ENCODE data around the gene PIPOX. TPM values are rescaled to one million over a fixed set of nuclear protein-coding genes. Genes with fewer than 3 reads are reported as not detected.

PIPOX gene
- total RNA-seq, 1 donor from 2014 or later = 4.1 TPM

DNA sequence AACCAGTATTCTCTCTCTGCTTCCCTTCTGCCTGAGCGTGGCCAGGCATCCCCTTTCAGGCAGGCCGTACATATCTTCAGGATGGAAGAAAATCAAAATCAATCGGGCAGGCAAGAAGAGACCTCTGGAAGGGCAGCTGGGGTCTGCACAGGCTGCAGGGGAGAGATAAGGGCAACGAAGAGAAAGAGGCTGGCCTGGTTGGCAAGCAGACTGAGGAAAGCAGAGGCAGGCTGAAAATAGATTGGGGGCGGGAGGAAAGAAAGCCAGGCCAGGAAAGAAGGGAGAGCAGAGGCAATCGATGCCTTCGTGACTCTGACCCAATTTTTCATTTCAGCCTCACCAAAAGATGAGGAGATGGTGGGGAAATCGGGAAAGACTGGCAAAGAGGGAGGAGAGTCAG, 18.1 kb downstream of the PIPOX start:
- Mint-ChIP-seq H3K27me3 (ENCODE audit: low read depth) (peaks cover 28% of the 10 kb centered on the region), H3K9me3 (no peaks in the 10 kb centered on the region), H3K36me3 (no peaks in the 10 kb centered on the region), H3K4me3 (no peak overlapping the region), H3K27ac (peak overlapping the region; percentile 68), H3K4me1 (peaks cover 16% of the 10 kb centered on the region)
- TF ChIP-seq, protein P1, sequence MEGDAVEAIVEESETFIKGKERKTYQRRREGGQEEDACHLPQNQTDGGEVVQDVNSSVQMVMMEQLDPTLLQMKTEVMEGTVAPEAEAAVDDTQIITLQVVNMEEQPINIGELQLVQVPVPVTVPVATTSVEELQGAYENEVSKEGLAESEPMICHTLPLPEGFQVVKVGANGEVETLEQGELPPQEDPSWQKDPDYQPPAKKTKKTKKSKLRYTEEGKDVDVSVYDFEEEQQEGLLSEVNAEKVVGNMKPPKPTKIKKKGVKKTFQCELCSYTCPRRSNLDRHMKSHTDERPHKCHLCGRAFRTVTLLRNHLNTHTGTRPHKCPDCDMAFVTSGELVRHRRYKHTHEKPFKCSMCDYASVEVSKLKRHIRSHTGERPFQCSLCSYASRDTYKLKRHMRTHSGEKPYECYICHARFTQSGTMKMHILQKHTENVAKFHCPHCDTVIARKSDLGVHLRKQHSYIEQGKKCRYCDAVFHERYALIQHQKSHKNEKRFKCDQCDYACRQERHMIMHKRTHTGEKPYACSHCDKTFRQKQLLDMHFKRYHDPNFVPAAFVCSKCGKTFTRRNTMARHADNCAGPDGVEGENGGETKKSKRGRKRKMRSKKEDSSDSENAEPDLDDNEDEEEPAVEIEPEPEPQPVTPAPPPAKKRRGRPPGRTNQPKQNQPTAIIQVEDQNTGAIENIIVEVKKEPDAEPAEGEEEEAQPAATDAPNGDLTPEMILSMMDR (IDR thresholded peaks at IDR 0.05; ENCODE audit: unreplicated experiment) = no peak
- DNase-seq (ENCODE audit: low spot score in 2 of 2, unreplicated experiment in 2 of 2) = no peak

DNA sequence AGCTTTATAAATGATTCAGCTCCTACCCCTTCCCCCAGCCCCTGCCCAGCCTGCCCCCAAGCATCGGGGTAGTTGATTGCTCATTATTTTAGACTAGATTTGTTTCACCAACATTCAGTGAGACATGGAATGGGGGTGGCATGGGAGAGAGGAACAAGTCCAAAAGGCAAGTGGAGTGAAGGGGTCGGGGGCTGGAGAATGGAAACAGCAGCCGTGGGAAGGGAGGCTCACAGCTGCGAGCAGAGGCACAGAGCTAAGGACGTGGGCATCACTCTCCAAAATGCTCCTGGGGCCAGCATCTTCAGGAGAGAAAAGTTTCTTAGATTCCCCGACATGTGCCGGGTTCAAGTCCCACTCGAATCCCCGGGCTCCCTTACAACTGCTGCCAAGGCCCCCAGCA, 19.3 kb downstream of the PIPOX start:
- Mint-ChIP-seq H3K4me3 (no peak overlapping the region), H3K27ac (no peak overlapping the region), H3K4me1 (peaks cover 16% of the 10 kb centered on the region), H3K9me3 (no peaks in the 10 kb centered on the region), H3K27me3 (ENCODE audit: low read depth) (peaks cover 27% of the 10 kb centered on the region), H3K36me3 (no peaks in the 10 kb centered on the region)
- TF ChIP-seq, protein P1 (IDR thresholded peaks at IDR 0.05; ENCODE audit: unreplicated experiment) = no peak
- DNase-seq (ENCODE audit: low spot score in 2 of 2, unreplicated experiment in 2 of 2) = no peak

DNA sequence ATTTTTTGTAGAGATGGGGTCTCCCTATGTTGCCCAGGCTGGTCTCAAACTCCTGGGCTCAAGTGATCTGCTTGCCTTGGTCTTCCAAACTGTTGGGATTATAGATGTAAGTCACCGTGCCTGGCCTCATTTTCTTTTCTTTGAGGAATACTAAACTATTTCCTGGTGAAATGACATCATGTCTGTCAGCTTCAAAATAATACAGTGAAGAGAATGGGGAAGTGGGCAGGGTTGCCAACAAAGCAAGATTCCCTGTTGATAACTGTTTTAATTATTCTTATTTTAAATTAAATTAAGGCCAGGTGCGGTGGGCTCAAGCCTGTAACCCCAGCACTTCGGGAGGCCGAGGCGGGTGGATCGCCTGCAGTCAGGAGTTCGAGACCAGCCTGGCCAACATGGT, 21.1 kb downstream of the PIPOX start:
- no peak for DNase-seq (ENCODE audit: low spot score in 2 of 2, unreplicated experiment in 2 of 2)
- Mint-ChIP-seq H3K4me3 (no peak overlapping the region), H3K27me3 (ENCODE audit: low read depth) (peaks cover 30% of the 10 kb centered on the region), H3K4me1 (peaks cover 16% of the 10 kb centered on the region), H3K27ac (no peak overlapping the region), H3K36me3 (no peaks in the 10 kb centered on the region), H3K9me3 (no peaks in the 10 kb centered on the region)
- TF ChIP-seq, protein P1 (IDR thresholded peaks at IDR 0.05; ENCODE audit: unreplicated experiment) = no peak

DNA sequence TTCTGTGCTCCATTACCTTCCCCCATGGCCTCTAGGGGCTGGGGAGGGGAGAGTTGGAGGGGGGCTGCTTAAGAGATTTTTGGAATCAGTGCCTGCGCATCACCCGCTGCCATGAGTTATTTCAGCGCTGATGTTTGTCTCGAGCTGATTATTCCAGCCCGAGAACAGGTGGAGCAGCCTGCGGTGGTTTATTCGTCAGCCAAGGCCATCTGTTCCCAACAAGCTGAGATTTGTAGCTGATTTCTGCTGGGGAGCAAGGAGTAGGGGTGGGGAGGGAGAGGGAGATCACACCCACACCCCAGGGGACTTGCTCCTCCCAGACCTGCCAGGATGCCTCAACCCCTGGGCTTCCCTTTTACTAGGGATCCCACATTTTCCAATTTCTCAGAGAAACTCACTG, 23.1 kb downstream of the PIPOX start:
- Mint-ChIP-seq H3K9me3 (no peaks in the 10 kb centered on the region), H3K4me3 (no peak overlapping the region), H3K36me3 (no peaks in the 10 kb centered on the region), H3K4me1 (peaks cover 4% of the 10 kb centered on the region), H3K27me3 (ENCODE audit: low read depth) (peaks cover 30% of the 10 kb centered on the region), H3K27ac (no peak overlapping the region)
- TF ChIP-seq, protein P1 (IDR thresholded peaks at IDR 0.05; ENCODE audit: unreplicated experiment) = no peak
- DNase-seq (ENCODE audit: low spot score in 2 of 2, unreplicated experiment in 2 of 2) = no peak

DNA sequence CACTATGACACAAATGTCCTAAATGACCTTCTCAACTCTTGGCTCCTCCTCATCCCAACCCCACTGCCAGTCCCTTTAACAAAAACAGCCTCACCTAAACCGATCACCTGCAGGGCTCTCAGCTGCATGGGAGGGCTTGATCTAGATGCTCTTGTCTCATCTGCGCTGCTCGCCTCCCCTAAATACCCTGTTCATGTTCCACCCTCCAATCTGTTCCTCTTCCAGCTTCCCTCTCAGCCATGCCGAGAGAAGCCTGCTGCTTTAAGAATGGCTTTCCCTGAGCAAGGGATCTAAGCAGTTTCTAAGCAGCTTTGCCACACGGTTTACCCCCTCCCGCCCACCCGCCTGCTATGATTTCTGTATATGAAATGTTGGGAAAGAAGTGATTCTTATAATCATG, 23.7 kb downstream of the PIPOX start:
- TF ChIP-seq, protein P1 (IDR thresholded peaks at IDR 0.05; ENCODE audit: unreplicated experiment) = no peak
- no peak for DNase-seq (ENCODE audit: low spot score in 2 of 2, unreplicated experiment in 2 of 2)
- no peaks in the 10 kb centered on the region for H3K4me1 Mint-ChIP-seq
- H3K27me3 Mint-ChIP-seq (ENCODE audit: low read depth) = peaks cover 31% of the 10 kb centered on the region
- H3K9me3 Mint-ChIP-seq = no peaks in the 10 kb centered on the region
- H3K4me3 Mint-ChIP-seq = no peak overlapping the region
- no peaks in the 10 kb centered on the region for H3K36me3 Mint-ChIP-seq
- no peak overlapping the region for H3K27ac Mint-ChIP-seq

DNA sequence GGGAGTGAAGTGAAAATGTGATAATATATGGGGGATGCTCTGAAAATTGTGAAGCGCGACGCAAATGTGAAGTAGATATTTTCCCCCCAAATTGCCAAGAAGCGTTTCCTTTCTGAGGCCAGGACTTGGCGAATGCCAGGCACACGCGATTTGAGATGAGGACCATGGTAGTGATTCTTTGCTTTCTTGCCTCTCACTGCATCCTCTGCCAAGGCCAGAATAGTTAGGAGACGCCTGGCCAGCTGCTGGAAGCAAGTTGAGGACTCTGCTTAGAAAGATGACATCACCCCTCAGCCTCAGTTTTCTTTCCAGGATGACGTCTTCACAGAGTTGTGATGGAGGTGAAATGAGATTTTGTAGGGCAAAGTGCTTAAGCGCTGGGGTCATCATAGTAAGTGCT, 25.9 kb downstream of the PIPOX start:
- Mint-ChIP-seq H3K4me3 (no peak overlapping the region), H3K27me3 (ENCODE audit: low read depth) (peaks cover 27% of the 10 kb centered on the region), H3K36me3 (no peaks in the 10 kb centered on the region), H3K27ac (no peak overlapping the region), H3K9me3 (no peaks in the 10 kb centered on the region), H3K4me1 (no peaks in the 10 kb centered on the region)
- TF ChIP-seq, protein P1 (IDR thresholded peaks at IDR 0.05; ENCODE audit: unreplicated experiment) = no peak
- no peak for DNase-seq (ENCODE audit: low spot score in 2 of 2, unreplicated experiment in 2 of 2)
